Measurements from ENCODE around the gene PHF13. TPM values are rescaled to one million over a fixed set of nuclear protein-coding genes. Genes with fewer than 3 reads are reported as not detected.

Gene PHF13
- total and polyA plus RNA-seq, 9 of the 15 experiments (the other 6 are each of a cell fraction or from before 2014, with no cell fraction given), result 1.8 to 36.1 (median 11.7) TPM

DNA sequence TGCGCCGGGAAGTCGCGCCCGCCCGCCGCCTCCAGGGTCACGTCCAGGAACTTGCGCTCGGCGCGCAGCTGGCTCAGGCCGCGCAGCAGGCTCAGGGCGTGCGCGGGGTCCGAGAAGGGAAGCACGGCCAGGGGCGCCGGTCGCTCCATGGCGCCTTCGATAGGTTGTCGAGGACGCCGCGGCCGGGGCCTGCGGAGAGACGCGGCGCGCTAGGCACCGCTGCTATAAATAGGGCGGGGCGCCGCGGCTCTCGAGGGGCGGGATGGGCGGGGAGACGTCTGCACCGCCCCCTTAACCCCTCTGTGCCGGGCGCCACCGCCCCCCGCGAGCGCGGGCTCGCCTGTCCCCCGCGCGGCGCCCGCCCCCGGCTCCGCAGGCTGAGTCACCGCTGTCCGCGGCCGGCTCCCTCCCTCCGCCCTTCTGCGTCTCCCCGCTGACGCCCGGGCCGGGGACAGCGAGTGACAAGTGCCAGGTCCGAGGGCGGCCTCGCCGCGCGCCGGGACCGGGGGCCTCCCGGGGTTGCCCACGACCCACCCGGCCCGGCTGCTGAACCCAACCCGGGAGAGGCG lies 10.8 kb upstream of the PHF13 start, which contains the start of gene KLHL21 (continued):
- TF ChIP-seq HSF4 (CRISPR knock-in tag; IDR thresholded peaks at IDR 0.05; ENCODE audit: borderline replicate concordance) (peak; percentile 80; the same call in 1 of the 2 replicates), ZSCAN32 (CRISPR knock-in tag; IDR thresholded peaks at IDR 0.05) (no peak), CHD1 (IDR thresholded peaks at IDR 0.05; ENCODE audit: low read length) (no peak), BCL6 (CRISPR knock-in tag; IDR thresholded peaks at IDR 0.05) (no peak), GTF2F1 (IDR thresholded peaks at IDR 0.05; ENCODE audit: low read depth, low read length) (0 out of 2 replicates have a peak, but pooled peaks have one; percentile 21), GTF2A2 (tag; IDR thresholded peaks at IDR 0.05) (peak; percentile 82), ZNF830 (CRISPR knock-in tag; IDR thresholded peaks at IDR 0.05) (no peak), PHB (CRISPR knock-in tag; IDR thresholded peaks at IDR 0.05) (no peak), FOXM1 (IDR thresholded peaks at IDR 0.05; ENCODE audit: low read depth) (no peak), FOXM1 (CRISPR knock-in tag; IDR thresholded peaks at IDR 0.05; ENCODE audit: low read depth) (no peak; the same call in 1 of the 2 replicates), GTF3C2 (IDR thresholded peaks at IDR 0.05; ENCODE audit: borderline replicate concordance, extremely low read depth, insufficient read length) (no peak), TAF7 (tag; IDR thresholded peaks at IDR 0.05) (no peak), USF2 (CRISPR knock-in tag; IDR thresholded peaks at IDR 0.05) (no peak), PCBP2 (IDR thresholded peaks at IDR 0.05; ENCODE audit: low read depth, low read length, poor library complexity, severe bottlenecking) (peak; percentile 60), HMGXB4 (CRISPR knock-in tag; IDR thresholded peaks at IDR 0.05) (0 out of 2 replicates have a peak, but pooled peaks have one; percentile 60), TFAM (CRISPR knock-in tag; conservative IDR thresholded peaks at IDR 0.05) (no peak)
- TF ChIP-seq, protein P1, sequence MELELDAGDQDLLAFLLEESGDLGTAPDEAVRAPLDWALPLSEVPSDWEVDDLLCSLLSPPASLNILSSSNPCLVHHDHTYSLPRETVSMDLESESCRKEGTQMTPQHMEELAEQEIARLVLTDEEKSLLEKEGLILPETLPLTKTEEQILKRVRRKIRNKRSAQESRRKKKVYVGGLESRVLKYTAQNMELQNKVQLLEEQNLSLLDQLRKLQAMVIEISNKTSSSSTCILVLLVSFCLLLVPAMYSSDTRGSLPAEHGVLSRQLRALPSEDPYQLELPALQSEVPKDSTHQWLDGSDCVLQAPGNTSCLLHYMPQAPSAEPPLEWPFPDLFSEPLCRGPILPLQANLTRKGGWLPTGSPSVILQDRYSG (tag; conservative IDR thresholded peaks at IDR 0.05; ENCODE audit: low read depth), result no peak
- TF ChIP-seq, protein P2, sequence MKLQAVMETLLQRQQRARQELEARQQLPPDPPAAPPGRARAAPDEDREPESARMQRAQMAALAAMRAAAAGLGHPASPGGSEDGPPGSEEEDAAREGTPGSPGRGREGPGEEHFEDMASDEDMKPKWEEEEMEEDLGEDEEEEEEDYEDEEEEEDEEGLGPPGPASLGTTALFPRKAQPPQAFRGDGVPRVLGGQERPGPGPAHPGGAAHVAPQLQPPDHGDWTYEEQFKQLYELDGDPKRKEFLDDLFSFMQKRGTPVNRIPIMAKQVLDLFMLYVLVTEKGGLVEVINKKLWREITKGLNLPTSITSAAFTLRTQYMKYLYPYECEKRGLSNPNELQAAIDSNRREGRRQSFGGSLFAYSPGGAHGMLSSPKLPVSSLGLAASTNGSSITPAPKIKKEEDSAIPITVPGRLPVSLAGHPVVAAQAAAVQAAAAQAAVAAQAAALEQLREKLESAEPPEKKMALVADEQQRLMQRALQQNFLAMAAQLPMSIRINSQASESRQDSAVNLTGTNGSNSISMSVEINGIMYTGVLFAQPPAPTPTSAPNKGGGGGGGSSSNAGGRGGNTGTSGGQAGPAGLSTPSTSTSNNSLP (IDR thresholded peaks at IDR 0.05; ENCODE audit: borderline replicate concordance, low read depth, low read length), result no peak

Data from K562 (cell line).